GM12878 (cell line): ENCODE results near the gene NR1D1. TPM values are rescaled to one million over a fixed set of nuclear protein-coding genes. Genes with fewer than 3 reads are reported as not detected.
A peak's percentile ranks its signal among the peaks of the same experiment; 100 is the strongest.

Experiments used
- ATAC-seq: fragments of 200-7000 bp; cut with Tn5 transposase; 3 replicates; pipeline ENCODE4 v1.9.1; 2020; ENCODE audit warnings: mild to moderate bottlenecking, moderate library complexity
- BruUV-seq: library from RNA; stranded (reverse); fragments of 400-500 nt; replicated peaks from 2 replicates; lab custom pipeline; 2021; lab: Mats Ljungman, UMichigan
- CTCF ChIA-PET: fragments of 300-600 bp; sonication (Branson Sonifier 250); formaldehyde crosslinking; extraction: SDS; loops from one replicate; lab custom pipeline; 2021; ENCODE audit warnings: inconsistent platforms; lab: Yijun Ruan, JAX
- POLR2A ChIA-PET: fragments of 350-600 bp; formaldehyde crosslinking; extraction: SDS; loops from one replicate; lab custom pipeline; 2021; ENCODE audit warnings: inconsistent platforms; lab: Charles Lee
- RAD21 ChIA-PET: fragments of 300-600 bp; sonication (Branson Sonifier 250); formaldehyde crosslinking; loops from one replicate; lab custom pipeline; 2023; ENCODE audit warnings: antibody characterized with exemption; ENCODE audit not compliant: unreplicated experiment; lab: Charles Lee
- SMC1A ChIA-PET: fragments of 300-600 bp; sonication (Branson Sonifier 250); formaldehyde crosslinking; loops from one replicate; lab custom pipeline; 2023; ENCODE audit not compliant: unreplicated experiment, uncharacterized antibody; lab: Charles Lee
- DNase-seq: peaks from one replicate; pipeline ENCODE4 v3.0.0-alpha.2; 2011; ENCODE audit warnings: low read depth, low spot score
- FAIRE-seq: peaks from 3 replicates; lab custom pipeline; 2011; peaks lifted over from hg19 to GRCh38; lab: Jason Lieb, UNC
- H2AFZ ChIP-seq: 2 replicates; pipeline ENCODE4 v1.6.0; 2011; ENCODE audit warnings: low read depth, low read length, control low read depth; ENCODE audit not compliant: control insufficient read depth
- H3K27ac ChIP-seq: 2 replicates; pipeline ENCODE4 v1.5.1; 2011; ENCODE audit warnings: control low read depth; ENCODE audit not compliant: control insufficient read depth, insufficient read depth
- H3K27me3 ChIP-seq, 2 experiments: replicated peaks in 1 of 2; 2 replicates each; pipeline versions ENCODE4 v1.6.0 to v1.6.1; 2011; ENCODE audit warnings: low read length in 1 of 2; ENCODE audit not compliant: control insufficient read depth in 2 of 2, insufficient read depth in 2 of 2
- H3K36me3 ChIP-seq, 2 experiments: 2 replicates each; pipeline ENCODE4 v1.5.1; 2011; ENCODE audit warnings: low read length in 1 of 2; ENCODE audit not compliant: control insufficient read depth in 2 of 2, insufficient read depth in 2 of 2
- H3K4me1 ChIP-seq: 2 replicates; pipeline ENCODE4 v1.6.1; 2011; ENCODE audit warnings: mild to moderate bottlenecking, low read length, moderate library complexity, mixed read lengths; ENCODE audit not compliant: control insufficient read depth, insufficient read depth
- H3K4me2 ChIP-seq: 2 replicates; pipeline ENCODE4 v1.6.0; 2011; ENCODE audit warnings: control low read depth; ENCODE audit not compliant: control insufficient read depth, insufficient read depth
- H3K4me3 ChIP-seq: fragments of 200-600 bp; sonication (generic); 2 replicates; pipeline ENCODE4 v1.5.1; 2016
- H3K79me2 ChIP-seq: 2 replicates; pipeline ENCODE4 v1.6.0; 2011; ENCODE audit warnings: low read length; ENCODE audit not compliant: control insufficient read depth, insufficient read depth
- H3K9ac ChIP-seq: 2 replicates; pipeline ENCODE4 v1.8.0; 2011; ENCODE audit warnings: low read length, control low read depth, mixed read lengths; ENCODE audit not compliant: control insufficient read depth, insufficient read depth
- H3K9me3 ChIP-seq: replicated peaks from 3 replicates; pipeline ENCODE4 v1.5.1; 2011; ENCODE audit warnings: mild to moderate bottlenecking, low read length; ENCODE audit not compliant: control insufficient read depth, insufficient read depth
- H4K20me1 ChIP-seq: 2 replicates; pipeline ENCODE4 v1.6.0; 2011; ENCODE audit not compliant: control insufficient read depth, insufficient read depth
- ATF3 ChIP-seq: IDR thresholded peaks from 2 replicates; pipeline ENCODE4 v1.6.1; 2011; ENCODE audit warnings: low read depth, mild to moderate bottlenecking, low read length, moderate library complexity, borderline replicate concordance; ENCODE audit errors: extremely low read depth
- CBFB ChIP-seq: IDR thresholded peaks from 2 replicates; pipeline ENCODE4 v1.6.1; 2016; ENCODE audit warnings: antibody characterized with exemption, low read depth
- CHD2 ChIP-seq: IDR thresholded peaks from 2 replicates; pipeline ENCODE4 v1.6.1; 2011; ENCODE audit warnings: low read depth, low read length, improper control_type of control experiment, borderline replicate concordance
- RAD21 ChIP-seq: IDR thresholded peaks from 2 replicates; pipeline ENCODE4 v1.6.1; 2011; ENCODE audit warnings: mild to moderate bottlenecking, low read depth, low read length, moderate library complexity; ENCODE audit not compliant: insufficient read depth
- USF2 ChIP-seq: IDR thresholded peaks from 2 replicates; pipeline ENCODE4 v1.6.1; 2011; ENCODE audit warnings: low read depth, low read length, improper control_type of control experiment, borderline replicate concordance
- YY1 ChIP-seq: IDR thresholded peaks from 2 replicates; pipeline ENCODE4 v1.6.1; 2011; ENCODE audit warnings: low read depth, mild to moderate bottlenecking, low read length
- ZSCAN29 ChIP-seq: fragments of 450-650 bp; IDR thresholded peaks from 2 replicates; pipeline ENCODE4 v1.6.1; 2017; ENCODE audit warnings: mild to moderate bottlenecking, moderate library complexity
- WGBS: methylation state at CpG from one replicate; pipeline ENCODE4 v1.1.6; 2016; ENCODE audit warnings: low lambda C conversion rate; ENCODE audit not compliant: insufficient replicate concordance, insufficient coverage; ENCODE audit errors: missing lambda C conversion rate; 5-methylcytosine and 5-hydroxymethylcytosine counted together
- in situ Hi-C: fragments of 300-500 bp; cut with MboI; formaldehyde crosslinking; loops from 9 replicates; pipeline ENCODE4 v1.14.3; 2018; ENCODE audit warnings: mixed read lengths
- intact Hi-C: fragments of 100-400 bp; cut with micrococcal nuclease; formaldehyde crosslinking; loops from one replicate; pipeline ENCODE4 v1.14.2; 2022; ENCODE audit not compliant: unreplicated experiment
- polyA plus RNA-seq, 11 experiments: library from polyadenylated mRNA; depleted of rRNA in 4 of 11; unstranded in 6 of 11; stranded (reverse) in 5 of 11; fragments of >200 nt; fragmentation: Nextera tagmentation in 4 of 11; fragmentation: Illumina TruSeq in 1 of 11; extraction: Ambion mirVana in 4 of 11; extraction: Trizol in 1 of 11; gene quantifications; 1 replicate in 1 of 11; 2 replicates in 10 of 11; pipeline versions ENCODE4 v1.2.1 to v1.2.3, GENCODE V29; 2011 to 2016; ENCODE audit warnings: inconsistent platforms in 2 of 11, missing spikeins in 2 of 11, low read depth in 1 of 11
- total RNA-seq, 4 experiments: library from RNA; depleted of rRNA in 3 of 4; stranded (reverse); fragments of >200 nt in 3 of 4; fragmentation: Illumina TruSeq in 1 of 4; extraction: Trizol in 1 of 4; gene quantifications; 2 replicates each; pipeline versions ENCODE4 v1.2.1 to v1.2.3, GENCODE V29; 2013 to 2021
- TF ChIP-seq, protein P1 (sequence below): IDR thresholded peaks from 2 replicates; pipeline ENCODE4 v1.6.1; 2012; ENCODE audit warnings: low read depth, low read length, improper control_type of control experiment

Gene NR1D1
- total and polyA plus RNA-seq, 10 of the 15 experiments (the other 5 are each of a cell fraction or from before 2014, with no cell fraction given), result 0.10 to 3.4 (median 0.94) TPM

GRCh38 chr17:40068129-40068581, 32.2 kb downstream of the NR1D1 start (continued):
- TF ChIP-seq ATF3 (no peak), RAD21 (no peak), CHD2 (no peak), USF2 (no peak), ZSCAN29 (no peak)
- TF ChIP-seq, protein P1, sequence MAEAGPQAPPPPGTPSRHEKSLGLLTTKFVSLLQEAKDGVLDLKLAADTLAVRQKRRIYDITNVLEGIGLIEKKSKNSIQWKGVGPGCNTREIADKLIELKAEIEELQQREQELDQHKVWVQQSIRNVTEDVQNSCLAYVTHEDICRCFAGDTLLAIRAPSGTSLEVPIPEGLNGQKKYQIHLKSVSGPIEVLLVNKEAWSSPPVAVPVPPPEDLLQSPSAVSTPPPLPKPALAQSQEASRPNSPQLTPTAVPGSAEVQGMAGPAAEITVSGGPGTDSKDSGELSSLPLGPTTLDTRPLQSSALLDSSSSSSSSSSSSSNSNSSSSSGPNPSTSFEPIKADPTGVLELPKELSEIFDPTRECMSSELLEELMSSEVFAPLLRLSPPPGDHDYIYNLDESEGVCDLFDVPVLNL, result no peak

DNA sequence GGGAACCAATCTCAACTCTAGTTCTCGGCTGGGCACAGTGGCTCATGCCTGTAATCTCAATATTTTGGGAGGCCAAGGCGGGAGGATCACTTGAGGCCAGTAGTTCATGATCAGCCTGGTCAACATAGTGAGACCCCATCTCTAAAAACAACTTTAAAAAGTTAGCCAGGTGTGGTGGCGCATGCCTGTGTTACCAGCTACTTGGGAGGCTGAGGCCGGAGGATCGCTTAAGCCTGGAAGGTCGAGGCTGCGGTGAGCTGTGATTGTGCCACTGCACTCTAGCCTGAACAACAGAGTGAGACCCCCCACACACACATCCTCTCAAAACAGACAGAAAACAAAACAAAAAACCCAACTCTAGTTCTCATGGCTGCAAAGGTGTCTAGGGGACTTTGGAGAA, 32.7 kb downstream of the NR1D1 start:
- Histone ChIP-seq H2AFZ (no peak overlapping the region), H3K79me2 (no peaks in the 10 kb centered on the region), H4K20me1 (no peaks in the 10 kb centered on the region), H3K36me3 (no peaks in the 10 kb centered on the region), H3K9ac (no peak overlapping the region), H3K4me1 (peaks cover 26% of the 10 kb centered on the region), H3K4me2 (no peak overlapping the region), H3K9me3 (no peaks in the 10 kb centered on the region), H3K4me3 (no peak overlapping the region), H3K27ac (no peak overlapping the region), H3K27me3 (peaks cover 5 to 7% of the 10 kb centered on the region in 2 experiments; a peak in 3 of 4 replicates)
- BruUV-seq, result no TSS peak
- SMC1A ChIA-PET, result interaction anchor here (0.7 kb wide), 1 partner anchor 46 kb away, joined by 3 read pairs; no protein-coding TSS in a partner anchor
- WGBS, result 96% methylated on average over 7 of the region's 7 CpGs
- CTCF ChIA-PET, result interaction anchor here (1.1 to 15.2 kb wide), 6 partner anchors 7 to 101 kb away, joined by 3 to 142 read pairs (median 6); no protein-coding TSS in a partner anchor
- no peak for DNase-seq
- POLR2A ChIA-PET, result interaction anchor here (1.1 to 2.8 kb wide), 2 partner anchors 8 to 44 kb away, joined by 3 to 8 read pairs; no protein-coding TSS in a partner anchor
- in situ Hi-C loops (no loop called here), intact Hi-C loops (loop anchor here (10.0 kb wide), 1 partner anchor 97 kb away; no protein-coding TSS in a partner anchor)
- FAIRE-seq, result peak; percentile 75
- ATAC-seq, result no peak
- no peak for TF ChIP-seq CBFB
- TF ChIP-seq YY1, result no peak
- TF ChIP-seq, all 136 proteins: peak for 0
- RAD21 ChIA-PET, result interaction anchor here (0.6 to 5.1 kb wide), 3 partner anchors 42 to 46 kb away, joined by 3 to 42 read pairs (median 4); no protein-coding TSS in a partner anchor
